ENCODE measurements around the gene PSMD2. TPM values are rescaled to one million over a fixed set of nuclear protein-coding genes. Genes with fewer than 3 reads are reported as not detected.

PSMD2 gene
- total and polyA plus RNA-seq, 2 of the 8 experiments (the other 6 are each of a cell fraction or from before 2014, with no cell fraction given), result 350 to 363 TPM

GRCh38 chr3:184308744-184309143, 9.7 kb downstream of the PSMD2 start:
- H3K56ac ChIP-seq (replicated peaks; ENCODE audit: insufficient read length, low read depth, low read length), result no peak overlapping the region
- H3K36me3 ChIP-seq (ENCODE audit: control insufficient read depth in 2 of 4, insufficient read depth in 4 of 4, low read length in 3 of 4), result peaks cover 32 to 51% (median 40%) of the 10 kb centered on the region in 4 experiments
- H3K4ac ChIP-seq (replicated peaks; ENCODE audit: insufficient read length, low read depth, low read length), result no peak overlapping the region
- no peak overlapping the region for H2AK5ac ChIP-seq (ENCODE audit: low read depth, low read length)
- H3K79me2 ChIP-seq (ENCODE audit: control insufficient read depth in 1 of 2, insufficient read depth in 2 of 2, low read length in 2 of 2), result no peaks in the 10 kb centered on the region
- no peak overlapping the region for H4K5ac ChIP-seq (ENCODE audit: insufficient read length, low read depth, low read length)
- H4K20me1 ChIP-seq (replicated peaks in 1 of 2; ENCODE audit: control insufficient read depth in 1 of 2, insufficient read depth in 2 of 2, low read length in 2 of 2), result no peaks in the 10 kb centered on the region
- H3K4me1 ChIP-seq (replicated peaks in 1 of 4; ENCODE audit: control insufficient read depth in 3 of 4, insufficient read depth in 4 of 4, low read length in 3 of 4), result no peaks in the 10 kb centered on the region
- no peak overlapping the region for H2BK120ac ChIP-seq (replicated peaks; ENCODE audit: low read depth, low read length)
- FAIRE-seq, result no peak
- H2BK5ac ChIP-seq (ENCODE audit: low read depth, low read length), result no peak overlapping the region
- no peaks in the 10 kb centered on the region for H3K27me3 ChIP-seq (replicated peaks in 1 of 4; ENCODE audit: control insufficient read depth in 3 of 4, extremely low read depth in 1 of 4, insufficient read depth in 3 of 4, low read length in 3 of 4)
- CTCF ChIA-PET (ENCODE audit: partially characterized antibody), result interaction anchor here (1.6 to 4.1 kb wide), 2 partner anchors 18 to 81 kb away, joined by 3 to 10 read pairs; no protein-coding TSS in a partner anchor
- no peak overlapping the region for H3K27ac ChIP-seq (ENCODE audit: low read depth, low read length)
- H3K4me3 ChIP-seq (ENCODE audit: extremely low read depth in 1 of 4, insufficient read depth in 2 of 4, low read depth in 3 of 4, low read length in 4 of 4), result no peak overlapping the region
- H2AFZ ChIP-seq (ENCODE audit: low read length), result no peak overlapping the region
- no peak overlapping the region for H2BK12ac ChIP-seq (ENCODE audit: low read depth, low read length)
- POLR2A ChIA-PET (ENCODE audit: partially characterized antibody), result interaction anchor here (0.9 to 12.3 kb wide), 5 partner anchors 9 to 128 kb away, joined by 3 to 148 read pairs (median 4); no protein-coding TSS in a partner anchor
- H3K4me2 ChIP-seq (ENCODE audit: insufficient read depth in 1 of 2, low read depth in 2 of 2, low read length in 2 of 2), result no peak overlapping the region
- no peaks in the 10 kb centered on the region for H3K9me3 ChIP-seq (ENCODE audit: insufficient read depth in 2 of 2, low read depth in 1 of 2, low read length in 1 of 2)
- no peak overlapping the region for H2BK20ac ChIP-seq (ENCODE audit: low read length)
- H3K23ac ChIP-seq (ENCODE audit: insufficient read length), result no peak overlapping the region
- no peaks in the 10 kb centered on the region for H3K79me1 ChIP-seq (ENCODE audit: low read depth, low read length)
- no peak overlapping the region for H3K9ac ChIP-seq (replicated peaks in 1 of 4; ENCODE audit: extremely low read depth in 1 of 4, low read depth in 3 of 4, low read length in 3 of 4)
- WGBS, 2 experiments (ENCODE audit: extremely low coverage in 1 of 2, insufficient coverage in 1 of 2, insufficient read length in 1 of 2, insufficient replicate concordance in 2 of 2, low coverage in 1 of 2, low lambda C conversion rate in 2 of 2, missing lambda C conversion rate in 1 of 2), result 92% methylated on average over 7 of the region's 7 CpGs; no CpG with 5 or more reads in 1 of the 2 experiments
- no peak overlapping the region for H4K91ac ChIP-seq (replicated peaks; ENCODE audit: insufficient read length, low read length)
- H3K23me2 ChIP-seq (ENCODE audit: low read depth, low read length), result no peaks in the 10 kb centered on the region
- TF ChIP-seq CEBPB (IDR thresholded peaks at IDR 0.05; ENCODE audit: low read depth, low read length) (no peak), BCL11A (IDR thresholded peaks at IDR 0.05; ENCODE audit: low read depth in 2 of 2, low read length in 2 of 2) (no peak), CBX5 (IDR thresholded peaks at IDR 0.05; ENCODE audit: low read depth, low read length) (no peak), RAD21 (IDR thresholded peaks at IDR 0.05 in 1 of 2, conservative IDR thresholded peaks at IDR 0.05 in 1 of 2; ENCODE audit: low read depth in 2 of 2, low read length in 2 of 2) (no peak), CBX8 (IDR thresholded peaks at IDR 0.05; ENCODE audit: borderline replicate concordance, low read depth, low read length) (no peak), GTF2F1 (IDR thresholded peaks at IDR 0.05; ENCODE audit: borderline replicate concordance, low read depth, low read length) (no peak), TBP (IDR thresholded peaks at IDR 0.05; ENCODE audit: low read depth, low read length) (no peak), KDM4A (IDR thresholded peaks at IDR 0.05; ENCODE audit: low read depth, low read length, severe bottlenecking) (no peak), JUND (IDR thresholded peaks at IDR 0.05; ENCODE audit: low read length) (no peak), SRF (IDR thresholded peaks at IDR 0.05; ENCODE audit: low read depth, low read length) (no peak), EZH2 (IDR thresholded peaks at IDR 0.05; ENCODE audit: low read depth, low read length, severe bottlenecking) (no peak), RXRA (IDR thresholded peaks at IDR 0.05; ENCODE audit: insufficient read depth, low read depth, low read length) (no peak)
- no peak overlapping the region; the same call in 1 of the 2 replicates for H4K8ac ChIP-seq (ENCODE audit: extremely low read depth, insufficient read depth, low read length)
- no peak for DNase-seq (ENCODE audit: low read depth in 1 of 2, low spot score in 2 of 2)
- H3K18ac ChIP-seq (ENCODE audit: extremely low read depth, low read length), result no peak overlapping the region
- no peak overlapping the region for H2BK15ac ChIP-seq (ENCODE audit: low read length)
- no peak overlapping the region for H3K14ac ChIP-seq (ENCODE audit: insufficient read length)

Measured in H1 (cell line).